K562 (cell line): ENCODE results near the gene FANCI. TPM values are rescaled to one million over a fixed set of nuclear protein-coding genes. Genes with fewer than 3 reads are reported as not detected.
A peak's percentile ranks its signal among the peaks of the same experiment; 100 is the strongest.

Experiments used
- ADNP ChIP-seq: fragments of 200-800 bp; sonication (Bioruptor generic); IDR thresholded peaks from 2 replicates; pipeline ENCODE4 v1.6.1; 2016; ENCODE audit warnings: missing genetic modification characterization, missing compliant biosample characterization
- CHD4 ChIP-seq: fragments of 200-600 bp; sonication (generic); IDR thresholded peaks from 3 replicates; pipeline ENCODE4 v1.6.1; 2012; ENCODE audit warnings: low read depth, mild to moderate bottlenecking, mixed read lengths, low read length, inconsistent platforms; ENCODE audit not compliant: insufficient read depth, insufficient replicate concordance, poor library complexity, severe bottlenecking
- CREB1 ChIP-seq, 2 experiments: sonication (generic) in 1 of 2; formaldehyde crosslinking in 1 of 2; IDR thresholded peaks; 2 replicates each; pipeline versions ENCODE4 v1.6.1 to v1.8.0; 2012 to 2022; ENCODE audit warnings: inconsistent platforms in 1 of 2, mild to moderate bottlenecking in 1 of 2, missing genetic modification reagents in 1 of 2, moderate library complexity in 1 of 2
- DACH1 ChIP-seq: fragments of 450-650 bp; IDR thresholded peaks from 2 replicates; pipeline ENCODE4 v1.6.1; 2018; ENCODE audit not compliant: partially characterized antibody
- DDX20 ChIP-seq: fragments of 450-650 bp; IDR thresholded peaks from 2 replicates; pipeline ENCODE4 v1.6.1; 2016; ENCODE audit warnings: missing genetic modification characterization, low read depth, mild to moderate bottlenecking, missing compliant biosample characterization, moderate library complexity
- ESRRA ChIP-seq: fragments of 450-650 bp; IDR thresholded peaks from 2 replicates; pipeline ENCODE4 v1.6.1; 2014; ENCODE audit warnings: low read depth, mild to moderate bottlenecking, moderate library complexity, borderline replicate concordance
- FOXK1 ChIP-seq: sonication (generic); formaldehyde crosslinking; IDR thresholded peaks from 2 replicates; pipeline ENCODE4 v1.8.0; 2022; ENCODE audit warnings: missing genetic modification reagents, mild to moderate bottlenecking, borderline replicate concordance
- HMBOX1 ChIP-seq: sonication (generic); IDR thresholded peaks from 2 replicates; pipeline ENCODE4 v1.6.1; 2016
- MITF ChIP-seq: IDR thresholded peaks from 2 replicates; pipeline ENCODE4 v1.6.1; 2014; ENCODE audit warnings: antibody characterized with exemption
- RNF2 ChIP-seq: sonication (generic); IDR thresholded peaks from 2 replicates; pipeline ENCODE4 v1.6.1; 2016
- RNF219 ChIP-seq: fragments of 250-450 bp; sonication (Bioruptor Pico); IDR thresholded peaks from 2 replicates; pipeline ENCODE4 v1.5.0; 2022; ENCODE audit warnings: mild to moderate bottlenecking
- SAFB ChIP-seq: fragments of 200-400 bp; formaldehyde crosslinking; IDR thresholded peaks from 2 replicates; pipeline ENCODE4 v1.6.1; 2017; ENCODE audit warnings: low read depth, low read length, borderline replicate concordance
- VEZF1 ChIP-seq: fragments of 200-800 bp; sonication (Bioruptor generic); IDR thresholded peaks from 2 replicates; pipeline ENCODE4 v1.6.1; 2017; ENCODE audit warnings: missing genetic modification characterization, missing compliant biosample characterization
- ZNF263 ChIP-seq: sonication (generic); formaldehyde crosslinking; IDR thresholded peaks from 2 replicates; pipeline ENCODE4 v1.8.0; 2022; ENCODE audit warnings: mild to moderate bottlenecking, missing genetic modification reagents, borderline replicate concordance
- ZNF584 ChIP-seq: fragments of 200-800 bp; sonication (Bioruptor generic); IDR thresholded peaks from 2 replicates; pipeline ENCODE4 v1.6.1; 2016; ENCODE audit warnings: low read depth, mild to moderate bottlenecking, missing genetic modification characterization, missing compliant biosample characterization
- polyA plus RNA-seq, 8 experiments: library from polyadenylated mRNA; depleted of rRNA in 4 of 8; stranded (reverse) in 5 of 8; unstranded in 3 of 8; fragments of >200 nt; fragmentation: Nextera tagmentation in 2 of 8; fragmentation: Illumina TruSeq in 1 of 8; extraction: Ambion mirVana in 2 of 8; extraction: Trizol in 1 of 8; gene quantifications; 2 replicates each; pipeline versions ENCODE4 v1.2.1 to v1.2.3, GENCODE V29; 2011 to 2014; ENCODE audit warnings: inconsistent platforms in 1 of 8, missing spikeins in 1 of 8
- total RNA-seq, 7 experiments: library from RNA; depleted of rRNA in 6 of 7; stranded (reverse); fragments of >200 nt in 6 of 7; fragmentation: Illumina TruSeq in 2 of 7; extraction: Trizol in 2 of 7; gene quantifications; 2 replicates each; pipeline versions ENCODE4 v1.2.1 to v1.2.3, GENCODE V29; 2011 to 2021; ENCODE audit warnings: low replicate concordance in 1 of 7
- TF ChIP-seq, protein P1 (sequence below): conservative IDR thresholded peaks from 2 replicates; pipeline ENCODE4 v1.6.1; 2011; ENCODE audit warnings: low read depth, mild to moderate bottlenecking, low read length; ENCODE audit not compliant: control insufficient read depth
- TF ChIP-seq, protein P2 (sequence below): fragments of 450-650 bp; IDR thresholded peaks from one replicate; pipeline ENCODE4 v1.6.1; 2018; ENCODE audit warnings: mild to moderate bottlenecking, moderate library complexity; ENCODE audit not compliant: partially characterized antibody

The FANCI gene
- total and polyA plus RNA-seq, 9 of the 15 experiments (the other 6 are each of a cell fraction or from before 2014, with no cell fraction given), result 72.1 to 165 (median 131) TPM

DNA sequence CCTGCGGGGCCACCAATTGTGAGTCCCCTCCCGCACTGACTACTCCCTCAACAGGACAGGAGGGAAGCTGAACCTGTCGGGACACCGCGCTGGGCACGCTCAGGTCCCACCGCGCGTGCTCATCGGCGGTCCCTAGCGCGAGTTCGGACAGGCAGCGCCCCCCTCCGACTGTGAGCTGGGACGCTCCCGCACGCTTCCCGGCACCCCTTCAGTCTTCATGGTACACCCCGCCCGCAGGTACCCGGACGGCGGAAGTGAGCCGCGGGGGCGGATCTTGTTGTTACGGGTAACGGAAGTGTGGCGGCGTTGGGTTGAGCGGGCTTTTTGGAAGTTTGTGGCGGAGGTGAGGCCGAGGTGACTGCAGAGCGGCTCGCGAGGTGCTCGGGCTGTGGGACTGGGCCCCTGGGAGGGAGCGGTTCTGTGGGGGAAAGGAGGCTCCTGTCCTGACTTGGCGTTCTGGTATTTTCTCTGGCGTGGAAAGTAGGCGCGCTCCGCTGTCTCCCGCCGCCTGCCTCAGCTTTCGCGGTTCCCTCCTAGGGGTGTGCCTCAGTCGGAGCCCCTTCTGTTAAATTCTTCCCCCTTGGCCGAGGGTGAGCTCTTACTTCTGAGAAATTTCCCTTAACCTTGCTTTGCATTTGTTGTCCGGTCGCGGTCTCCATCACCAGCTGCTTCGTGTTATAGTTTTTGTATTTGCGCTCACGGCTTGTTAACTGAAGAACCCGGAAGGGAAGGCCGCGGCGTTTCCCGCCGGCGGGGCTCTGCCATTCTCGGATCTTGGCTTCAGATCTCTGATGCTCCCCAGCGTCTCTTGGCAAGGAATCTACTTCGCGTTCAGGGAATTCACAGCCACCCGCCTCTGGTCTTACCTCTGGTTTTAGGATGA lies at the start of gene FANCI (continued):
- no peak for TF ChIP-seq DACH1
- peak; percentile 79 for TF ChIP-seq VEZF1 (CRISPR knock-in tag)
- no peak for TF ChIP-seq RNF219 (CRISPR knock-in tag)
- no peak for TF ChIP-seq MITF
- TF ChIP-seq ESRRA, result peak; percentile 58; the same call in 1 of the 2 replicates
- TF ChIP-seq CHD4, result no peak
- TF ChIP-seq DDX20, result no peak
- TF ChIP-seq, protein P1, sequence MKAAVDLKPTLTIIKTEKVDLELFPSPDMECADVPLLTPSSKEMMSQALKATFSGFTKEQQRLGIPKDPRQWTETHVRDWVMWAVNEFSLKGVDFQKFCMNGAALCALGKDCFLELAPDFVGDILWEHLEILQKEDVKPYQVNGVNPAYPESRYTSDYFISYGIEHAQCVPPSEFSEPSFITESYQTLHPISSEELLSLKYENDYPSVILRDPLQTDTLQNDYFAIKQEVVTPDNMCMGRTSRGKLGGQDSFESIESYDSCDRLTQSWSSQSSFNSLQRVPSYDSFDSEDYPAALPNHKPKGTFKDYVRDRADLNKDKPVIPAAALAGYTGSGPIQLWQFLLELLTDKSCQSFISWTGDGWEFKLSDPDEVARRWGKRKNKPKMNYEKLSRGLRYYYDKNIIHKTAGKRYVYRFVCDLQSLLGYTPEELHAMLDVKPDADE, result no peak
- no peak for TF ChIP-seq ADNP (tag)
- peak; percentile 90 for TF ChIP-seq RNF2
- no peak for TF ChIP-seq ZNF263 (CRISPR knock-in tag)
- peak; percentile 83; the same call in 1 of the 2 replicates for TF ChIP-seq FOXK1 (CRISPR knock-in tag)
- no peak for TF ChIP-seq HMBOX1
- no peak for TF ChIP-seq SAFB
- TF ChIP-seq, protein P2, sequence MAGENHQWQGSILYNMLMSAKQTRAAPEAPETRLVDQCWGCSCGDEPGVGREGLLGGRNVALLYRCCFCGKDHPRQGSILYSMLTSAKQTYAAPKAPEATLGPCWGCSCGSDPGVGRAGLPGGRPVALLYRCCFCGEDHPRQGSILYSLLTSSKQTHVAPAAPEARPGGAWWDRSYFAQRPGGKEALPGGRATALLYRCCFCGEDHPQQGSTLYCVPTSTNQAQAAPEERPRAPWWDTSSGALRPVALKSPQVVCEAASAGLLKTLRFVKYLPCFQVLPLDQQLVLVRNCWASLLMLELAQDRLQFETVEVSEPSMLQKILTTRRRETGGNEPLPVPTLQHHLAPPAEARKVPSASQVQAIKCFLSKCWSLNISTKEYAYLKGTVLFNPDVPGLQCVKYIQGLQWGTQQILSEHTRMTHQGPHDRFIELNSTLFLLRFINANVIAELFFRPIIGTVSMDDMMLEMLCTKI, result no peak
- no peak for TF ChIP-seq ZNF584 (CRISPR knock-in tag)
- peak; percentile 53 for TF ChIP-seq CREB1 (IDR thresholded peaks at IDR 0.05)
- TF ChIP-seq CREB1 (CRISPR knock-in tag; IDR thresholded peaks at IDR 0.05), result peak; percentile 87
